Adrenal gland (tissue), 5 donors: ENCODE measurements around the gene MED12L.

Experiments used
- CTCF ChIP-seq, 6 experiments: fragments of 450-650 bp in 4 of 6; fragments of 200-600 bp in 2 of 6; sonication (generic) in 1 of 6; IDR thresholded peaks; 1 replicate in 5 of 6; 2 replicates in 1 of 6; pipeline versions ENCODE4 v1.5.1 to v1.8.0; 2016 to 2021; ENCODE audit warnings: antibody characterized with exemption in 6 of 6, mild to moderate bottlenecking in 2 of 6, moderate library complexity in 1 of 6
- POLR2A ChIP-seq, 2 donors: fragments of 450-650 bp; IDR thresholded peaks; one replicate each; pipeline ENCODE4 v1.6.1; 2017; ENCODE audit warnings: antibody characterized with exemption in 2 of 2, mild to moderate bottlenecking in 2 of 2, moderate library complexity in 1 of 2
- donor health status: DM: no; HTN: no; CAD: no.

GRCh38 chr3:151314137-151314536 lies 228.7 kb downstream of the MED12L start:
- TF ChIP-seq CTCF (IDR thresholded peaks at IDR 0.05) (no peak), POLR2A (IDR thresholded peaks at IDR 0.05) (no peak)
